ENCODE results near the gene NXN. TPM values are rescaled to one million over a fixed set of nuclear protein-coding genes. Genes with fewer than 3 reads are reported as not detected.
"Not testable (repeated sequence)": the region's sequence is repeated elsewhere in the genome, so short reads cannot be mapped to it uniquely, and the experiment has no call there.

NXN gene
- total RNA-seq, 1 donor from 2014 or later, result 67.3 TPM

DNA sequence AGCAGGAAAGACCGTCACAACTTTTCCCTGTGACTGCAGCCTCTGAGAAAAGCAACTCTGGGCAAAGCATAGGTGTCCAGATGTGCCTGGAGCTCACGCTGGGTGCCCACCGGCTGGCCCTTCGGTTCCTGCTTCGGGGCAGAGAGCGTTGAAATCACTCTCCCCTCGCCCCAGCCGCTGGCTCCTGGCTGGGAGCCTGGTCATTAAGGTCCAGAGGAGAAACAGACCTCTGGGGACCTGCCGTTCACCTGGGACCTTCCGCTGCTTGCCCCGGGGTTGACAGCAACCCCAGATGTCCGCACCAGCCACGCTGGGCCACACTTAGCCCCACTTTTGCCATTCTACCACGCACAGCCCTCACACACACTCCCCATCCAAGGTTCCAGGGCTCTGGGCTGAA, 184.3 kb downstream of the NXN start:
- Histone ChIP-seq H3K9me3 (no peaks in the 10 kb centered on the region), H3K36me3 (peaks cover 6 to 14% of the 10 kb centered on the region in 2 donors), H3K4me1 (peaks cover 0 to 7% of the 10 kb centered on the region in 2 donors), H3K27me3 (no peaks in the 10 kb centered on the region), H3K27ac (peak overlapping the region; percentile 8 to 35), H3K4me3 (peak overlapping the region in 1 of 2 donors; percentile 52)
- DNase-seq (ENCODE audit: low spot score in 2 of 2), result no peak
- TF ChIP-seq CTCF (IDR thresholded peaks at IDR 0.05), result no peak
- intact Hi-C loops (cut with DNase I), result loop anchor here (5.0 kb wide), 1 partner anchor 262 kb away; no protein-coding TSS in a partner anchor

GRCh38 chr17:794876-795275, 184.7 kb downstream of the NXN start:
- Histone ChIP-seq H3K4me1 (peaks cover 0 to 7% of the 10 kb centered on the region in 2 donors), H3K27ac (peak overlapping the region in 1 of 2 donors; percentile 35), H3K36me3 (peaks cover 6 to 18% of the 10 kb centered on the region in 2 donors), H3K4me3 (peak overlapping the region in 1 of 2 donors; percentile 52), H3K9me3 (no peaks in the 10 kb centered on the region), H3K27me3 (no peaks in the 10 kb centered on the region)
- intact Hi-C loops (cut with DNase I), result loop anchor here (1.0 to 5.0 kb wide), 3 partner anchors 186 to 262 kb away; partner anchors contain the start of gene TIMM22
- peak; percentile 74 to 92 (median 85) for TF ChIP-seq CTCF (IDR thresholded peaks at IDR 0.05)
- peak in 1 of 2 donors; percentile 88 for DNase-seq (ENCODE audit: low spot score in 2 of 2)

- H3K27me3 ChIP-seq, result no peaks in the 10 kb centered on the region
- no peaks in the 10 kb centered on the region for H3K9me3 ChIP-seq
- intact Hi-C loops (cut with DNase I), result loop anchor here (5.0 kb wide), 1 partner anchor 205 kb away; the partner anchor contains the start of gene TIMM22
- H3K4me3 ChIP-seq, result no peak overlapping the region
- H3K36me3 ChIP-seq, result peaks cover 14 to 31% of the 10 kb centered on the region in 2 donors
- TF ChIP-seq CTCF (IDR thresholded peaks at IDR 0.05), result no peak
- H3K27ac ChIP-seq, result no peak overlapping the region
- H3K4me1 ChIP-seq, result peaks cover 0 to 7% of the 10 kb centered on the region in 2 donors
- no peak for DNase-seq (ENCODE audit: low spot score in 2 of 2)
Observed at GRCh38 chr17:792277-792676, 187.3 kb downstream of the NXN start.

- Histone ChIP-seq H3K9me3 (no peaks in the 10 kb centered on the region), H3K27me3 (no peaks in the 10 kb centered on the region), H3K4me3 (no peak overlapping the region), H3K36me3 (peaks cover 14 to 31% of the 10 kb centered on the region in 2 donors), H3K27ac (no peak overlapping the region), H3K4me1 (peaks cover 0 to 7% of the 10 kb centered on the region in 2 donors)
- intact Hi-C loops (cut with DNase I), result loop anchor here (5.0 kb wide), 1 partner anchor 205 kb away; the partner anchor contains the start of gene TIMM22
- no peak for TF ChIP-seq CTCF (IDR thresholded peaks at IDR 0.05)
- DNase-seq (ENCODE audit: low spot score in 2 of 2), result no peak
Observed at GRCh38 chr17:791829-792228, 187.7 kb downstream of the NXN start.

DNA sequence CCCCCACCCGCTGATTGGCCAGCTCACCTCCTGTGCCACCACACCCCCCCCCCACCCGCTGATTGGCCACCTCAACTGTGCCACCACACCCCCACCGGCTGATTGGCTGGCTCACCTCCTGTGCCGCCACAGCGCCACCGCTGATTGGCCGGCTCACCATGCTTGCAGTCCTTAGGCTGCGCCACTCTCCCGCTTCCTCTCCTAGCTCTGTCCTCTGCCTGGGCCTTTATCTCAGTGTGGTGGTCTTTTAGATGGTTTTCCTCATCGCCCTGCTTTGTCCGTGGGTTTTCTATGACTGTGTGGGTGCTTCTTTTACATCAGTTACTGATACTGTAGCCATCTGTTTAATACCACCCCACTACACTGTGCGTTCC, 188.7 kb downstream of the NXN start:
- DNase-seq (ENCODE audit: low spot score in 2 of 2); H3K4me1 ChIP-seq: not testable (repeated sequence)
- peaks cover 14 to 31% of the 10 kb centered on the region in 2 donors for H3K36me3 ChIP-seq

DNA sequence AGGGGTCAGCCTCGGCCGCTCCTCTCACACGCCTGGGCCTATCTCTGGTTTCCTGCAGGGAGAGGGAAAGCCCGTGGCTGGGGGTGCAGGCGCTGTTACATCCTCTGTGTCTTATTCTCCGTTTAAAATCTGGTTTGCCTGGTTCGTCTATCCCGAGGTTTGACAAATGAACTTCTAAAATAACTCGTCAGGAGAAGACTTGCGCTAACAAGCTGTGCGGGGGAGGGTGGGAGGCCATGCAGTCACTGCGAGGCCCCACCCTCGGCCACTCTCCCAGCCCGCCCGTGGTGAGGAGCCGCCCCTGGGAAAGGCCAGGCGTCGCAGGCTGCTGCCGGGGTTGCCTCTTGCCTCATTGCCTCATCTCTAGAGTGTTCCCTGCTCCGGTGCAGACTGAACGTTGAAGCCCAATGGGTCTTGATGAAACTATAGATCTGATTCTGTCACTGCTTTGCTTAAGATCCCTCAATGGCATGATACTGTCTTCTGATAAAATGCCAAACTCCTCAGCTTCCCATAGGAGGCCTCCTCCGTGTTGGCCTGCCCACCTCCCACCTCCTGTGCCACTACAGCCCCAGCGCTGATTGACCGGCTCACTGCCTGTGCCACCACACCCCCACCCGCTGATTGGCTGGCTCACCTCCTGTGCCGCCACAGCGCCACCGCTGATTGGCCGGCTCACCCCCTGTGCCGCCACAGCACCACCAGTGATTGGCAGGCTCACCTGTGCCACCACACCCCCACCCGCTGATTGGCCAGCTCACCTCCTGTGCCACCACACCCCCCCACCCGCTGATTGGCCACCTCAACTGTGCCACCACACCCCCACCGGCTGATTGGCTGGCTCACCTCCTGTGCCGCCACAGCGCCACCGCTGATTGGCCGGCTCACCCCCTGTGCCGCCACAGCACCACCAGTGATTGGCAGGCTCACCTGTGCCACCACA, 189.4 kb downstream of the NXN start:
- not testable (repeated sequence) for H3K4me3 ChIP-seq; H3K4me1 ChIP-seq; H3K27me3 ChIP-seq; DNase-seq (ENCODE audit: low spot score in 2 of 2); H3K9me3 ChIP-seq
- peaks cover 14 to 31% of the 10 kb centered on the region in 2 donors for H3K36me3 ChIP-seq
- intact Hi-C loops (cut with DNase I), result loop anchor here (5.0 kb wide), 1 partner anchor 207 kb away; the partner anchor contains the start of gene TIMM22
- H3K27ac ChIP-seq, result peak overlapping the region; percentile 6 to 40

More for the DNA sequence above, 188.7 kb downstream of the NXN start:
- not testable (repeated sequence) for H3K4me3 ChIP-seq, H3K27me3 ChIP-seq, H3K27ac ChIP-seq, H3K9me3 ChIP-seq
- intact Hi-C loops (cut with DNase I), result loop anchor here (5.0 kb wide), 1 partner anchor 206 kb away; the partner anchor contains the start of gene TIMM22

All from ascending aorta (tissue), 2 donors.